OCI-LY7 (cell line): ENCODE measurements around the gene RHNO1. TPM values are rescaled to one million over a fixed set of nuclear protein-coding genes. Genes with fewer than 3 reads are reported as not detected.

ENCODE experiments used
- BruUV-seq: library from RNA; stranded (reverse); fragments of 400-500 nt; replicated peaks from 2 replicates; lab custom pipeline; 2021; lab: Mats Ljungman, UMichigan
- CTCF ChIA-PET: fragments of 300-600 bp; sonication (Branson Sonifier 250); formaldehyde crosslinking; loops from one replicate; lab custom pipeline; 2022; ENCODE audit warnings: antibody characterized with exemption; ENCODE audit not compliant: unreplicated experiment; lab: Charles Lee
- POLR2A ChIA-PET: fragments of 300-600 bp; sonication (Branson Sonifier 250); formaldehyde crosslinking; loops from one replicate; lab custom pipeline; 2022; ENCODE audit warnings: antibody characterized with exemption; lab: Charles Lee
- DNase-seq: peaks from one replicate; pipeline ENCODE4 v3.0.0-alpha.2; 2015; ENCODE audit warnings: low spot score
- H2AFZ ChIP-seq: fragments of 200-600 bp; sonication (generic), shearing (Covaris generic); 2 replicates; pipeline ENCODE4 v1.6.1; 2014; ENCODE audit warnings: mild to moderate bottlenecking, antibody characterized with exemption, low read length, moderate library complexity
- H3K27ac ChIP-seq: fragments of 200-600 bp; sonication (generic); 2 replicates; pipeline ENCODE4 v1.5.1; 2014; ENCODE audit warnings: mixed run types, low read depth, mild to moderate bottlenecking, moderate library complexity, low read length, inconsistent platforms; ENCODE audit not compliant: poor library complexity, severe bottlenecking
- H3K36me3 ChIP-seq: fragments of 200-600 bp; sonication (generic); 2 replicates; pipeline ENCODE4 v1.6.1; 2014; ENCODE audit warnings: mild to moderate bottlenecking, antibody characterized with exemption, low read length, moderate library complexity, mixed read lengths; ENCODE audit not compliant: insufficient read depth
- H3K4me1 ChIP-seq: fragments of 200-600 bp; sonication (generic); 2 replicates; pipeline ENCODE4 v1.5.1; 2014; ENCODE audit warnings: mild to moderate bottlenecking, low read length; ENCODE audit not compliant: insufficient read depth, poor library complexity, severe bottlenecking
- H3K4me2 ChIP-seq: fragments of 200-600 bp; sonication (generic); 2 replicates; pipeline ENCODE4 v1.6.1; 2014; ENCODE audit warnings: mild to moderate bottlenecking, low read length
- H3K4me3 ChIP-seq: fragments of 200-600 bp; sonication (generic); 2 replicates; pipeline ENCODE4 v1.5.1; 2014; ENCODE audit warnings: mild to moderate bottlenecking, low read depth, low read length; ENCODE audit not compliant: poor library complexity, severe bottlenecking
- H3K79me2 ChIP-seq: fragments of 200-600 bp; sonication (generic); 2 replicates; pipeline ENCODE4 v1.6.1; 2016; ENCODE audit warnings: low read depth, mild to moderate bottlenecking, low read length, moderate library complexity, mixed read lengths; ENCODE audit not compliant: insufficient read depth
- H3K9me2 ChIP-seq: fragments of 200-600 bp; sonication (generic); 2 replicates; pipeline ENCODE4 v1.6.1; 2016; ENCODE audit warnings: mild to moderate bottlenecking, low read length, mixed read lengths; ENCODE audit not compliant: insufficient read depth
- H3K9me3 ChIP-seq: fragments of 200-600 bp; sonication (generic); 2 replicates; pipeline ENCODE4 v1.6.1; 2014; ENCODE audit warnings: mild to moderate bottlenecking, mixed run types, low read length, mixed read lengths
- H4K20me1 ChIP-seq: fragments of 200-600 bp; sonication (generic); 2 replicates; pipeline ENCODE4 v1.6.1; 2014; ENCODE audit warnings: mild to moderate bottlenecking, antibody characterized with exemption, low read length, moderate library complexity, mixed read lengths; ENCODE audit not compliant: insufficient read depth
- EZH2phosphoT487 ChIP-seq: fragments of 200-600 bp; sonication (generic); IDR thresholded peaks from 2 replicates; pipeline ENCODE4 v1.6.1; 2018; ENCODE audit warnings: low read depth, borderline replicate concordance, mild to moderate bottlenecking, mixed run types, antibody characterized with exemption, low read length, moderate library complexity, mixed read lengths
- intact Hi-C: fragments of 100-400 bp; cut with micrococcal nuclease; formaldehyde crosslinking; loops from one replicate; pipeline ENCODE4 v1.10.0; 2022; ENCODE audit not compliant: unreplicated experiment
- total RNA-seq, 2 experiments: library from RNA; depleted of rRNA in 1 of 2; stranded (reverse); fragments of >200 nt in 1 of 2; shearing (Covaris generic) in 1 of 2; gene quantifications; 2 replicates each; pipeline ENCODE4 v1.2.3, GENCODE V29; 2014 to 2022
- TF ChIP-seq, protein P1 (sequence below): fragments of 200-600 bp; sonication (generic); conservative IDR thresholded peaks from 2 replicates; pipeline ENCODE4 v1.5.1; 2014; ENCODE audit warnings: mild to moderate bottlenecking, antibody characterized with exemption, low read length, moderate library complexity, mixed read lengths

The RHNO1 gene
- total RNA-seq, 2 experiments from 2014 or later = 48.3 to 69.8 TPM

DNA sequence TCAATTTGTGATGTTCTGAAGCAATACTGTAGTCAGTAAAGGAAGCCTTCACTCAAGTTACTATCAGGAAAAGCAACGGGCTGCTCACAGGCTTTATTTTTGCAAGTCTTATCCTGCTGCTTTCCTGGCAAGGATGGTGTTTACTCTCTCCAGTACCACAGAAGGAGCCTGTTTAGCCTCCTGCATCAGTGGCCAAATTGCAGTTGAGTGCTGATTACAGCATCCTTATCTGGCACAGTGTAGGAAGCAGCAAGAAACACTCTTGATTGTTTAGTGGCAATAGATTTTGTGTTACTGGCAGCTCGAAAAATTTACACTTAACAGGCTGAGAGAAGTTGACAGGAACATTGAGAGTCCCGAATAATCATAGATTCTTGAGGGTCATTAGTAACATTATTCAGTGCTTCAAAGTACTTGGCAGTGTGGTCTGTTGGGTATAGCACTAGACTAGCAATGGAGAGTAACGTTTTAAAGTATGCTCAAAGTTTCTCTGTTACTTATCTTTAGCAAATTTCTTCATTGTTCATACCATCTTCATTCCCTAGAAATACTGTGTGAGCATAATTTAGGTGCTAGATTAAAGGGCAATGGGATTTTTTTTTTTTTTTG is 25.4 kb downstream of the RHNO1 start:
- Histone ChIP-seq H3K9me2 (no peaks in the 10 kb centered on the region), H4K20me1 (no peaks in the 10 kb centered on the region), H3K27ac (no peak overlapping the region), H3K4me1 (no peaks in the 10 kb centered on the region), H3K36me3 (no peaks in the 10 kb centered on the region), H3K4me3 (no peak overlapping the region), H3K4me2 (no peak overlapping the region), H3K9me3 (no peaks in the 10 kb centered on the region), H3K79me2 (no peaks in the 10 kb centered on the region), H2AFZ (no peak overlapping the region)
- CTCF ChIA-PET = no interaction called here
- POLR2A ChIA-PET = no interaction called here
- no TSS peak for BruUV-seq
- DNase-seq = no peak
- intact Hi-C loops = no loop called here
- TF ChIP-seq, protein P1, sequence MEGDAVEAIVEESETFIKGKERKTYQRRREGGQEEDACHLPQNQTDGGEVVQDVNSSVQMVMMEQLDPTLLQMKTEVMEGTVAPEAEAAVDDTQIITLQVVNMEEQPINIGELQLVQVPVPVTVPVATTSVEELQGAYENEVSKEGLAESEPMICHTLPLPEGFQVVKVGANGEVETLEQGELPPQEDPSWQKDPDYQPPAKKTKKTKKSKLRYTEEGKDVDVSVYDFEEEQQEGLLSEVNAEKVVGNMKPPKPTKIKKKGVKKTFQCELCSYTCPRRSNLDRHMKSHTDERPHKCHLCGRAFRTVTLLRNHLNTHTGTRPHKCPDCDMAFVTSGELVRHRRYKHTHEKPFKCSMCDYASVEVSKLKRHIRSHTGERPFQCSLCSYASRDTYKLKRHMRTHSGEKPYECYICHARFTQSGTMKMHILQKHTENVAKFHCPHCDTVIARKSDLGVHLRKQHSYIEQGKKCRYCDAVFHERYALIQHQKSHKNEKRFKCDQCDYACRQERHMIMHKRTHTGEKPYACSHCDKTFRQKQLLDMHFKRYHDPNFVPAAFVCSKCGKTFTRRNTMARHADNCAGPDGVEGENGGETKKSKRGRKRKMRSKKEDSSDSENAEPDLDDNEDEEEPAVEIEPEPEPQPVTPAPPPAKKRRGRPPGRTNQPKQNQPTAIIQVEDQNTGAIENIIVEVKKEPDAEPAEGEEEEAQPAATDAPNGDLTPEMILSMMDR = no peak
- TF ChIP-seq EZH2phosphoT487 = no peak

DNA sequence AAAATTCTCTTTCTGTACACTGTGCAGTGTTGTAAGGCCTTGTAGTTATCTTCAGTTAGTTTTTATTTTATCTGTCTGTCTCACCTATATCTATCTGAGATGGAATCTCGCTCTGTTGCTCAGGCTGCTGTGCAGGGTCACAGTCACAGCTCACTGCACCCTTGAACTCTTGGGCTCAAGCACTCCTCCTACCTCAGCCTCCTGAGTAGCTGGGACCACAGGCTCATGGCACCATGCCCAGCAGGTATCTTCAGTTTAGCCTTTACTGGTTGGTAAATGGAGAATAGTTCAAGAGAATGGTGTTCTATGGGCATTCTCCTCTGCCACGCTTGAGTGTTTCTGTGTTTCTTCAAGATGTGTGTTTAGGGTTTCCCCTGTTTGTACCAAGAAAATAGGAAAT is 27.2 kb downstream of the RHNO1 start:
- no peak overlapping the region for H2AFZ ChIP-seq
- no peak overlapping the region for H3K27ac ChIP-seq
- H4K20me1 ChIP-seq = no peaks in the 10 kb centered on the region
- TF ChIP-seq, protein P1 = no peak
- no peak for TF ChIP-seq EZH2phosphoT487
- no peaks in the 10 kb centered on the region for H3K79me2 ChIP-seq
- no peak for DNase-seq
- no peaks in the 10 kb centered on the region for H3K4me1 ChIP-seq
- H3K4me3 ChIP-seq = no peak overlapping the region
- CTCF ChIA-PET = no interaction called here
- BruUV-seq = no TSS peak
- H3K9me3 ChIP-seq = no peaks in the 10 kb centered on the region
- no peak overlapping the region for H3K4me2 ChIP-seq
- no peaks in the 10 kb centered on the region for H3K9me2 ChIP-seq
- H3K36me3 ChIP-seq = no peaks in the 10 kb centered on the region
- POLR2A ChIA-PET = no interaction called here
- intact Hi-C loops = no loop called here

DNA sequence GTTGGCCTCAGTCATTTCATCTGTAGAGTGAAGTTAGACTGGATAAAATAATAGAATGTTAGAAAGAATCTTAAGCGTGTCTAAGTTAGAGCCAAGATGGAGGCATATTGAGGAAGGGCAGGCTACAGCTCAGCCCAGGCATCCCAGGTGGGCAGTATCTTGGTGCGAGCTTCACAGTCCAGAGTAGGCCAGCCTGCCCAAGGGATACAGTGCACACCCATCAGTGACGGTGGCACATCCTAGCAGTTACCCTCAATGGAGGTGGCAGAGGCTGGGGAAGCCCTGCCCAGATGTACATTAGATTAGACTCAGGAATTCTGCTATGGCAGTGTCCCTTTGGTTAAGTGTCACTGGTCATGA is 35.2 kb downstream of the RHNO1 start:
- Histone ChIP-seq H3K4me2 (no peak overlapping the region), H2AFZ (no peak overlapping the region), H3K4me3 (no peak overlapping the region), H3K9me3 (no peaks in the 10 kb centered on the region), H3K9me2 (no peaks in the 10 kb centered on the region), H3K4me1 (no peaks in the 10 kb centered on the region), H4K20me1 (no peaks in the 10 kb centered on the region), H3K79me2 (no peaks in the 10 kb centered on the region), H3K27ac (no peak overlapping the region), H3K36me3 (no peaks in the 10 kb centered on the region; the same call in 1 of the 2 replicates)
- no peak for DNase-seq
- intact Hi-C loops = no loop called here
- no TSS peak for BruUV-seq
- TF ChIP-seq, protein P1 = no peak
- TF ChIP-seq EZH2phosphoT487 = no peak
- CTCF ChIA-PET = no interaction called here
- POLR2A ChIA-PET = no interaction called here
